Tibial artery (tissue), 4 donors: ENCODE data around the gene CAPN5.
"Not testable (repeated sequence)": the region's sequence is repeated elsewhere in the genome, so short reads cannot be mapped to it uniquely, and the experiment has no call there.

Source experiments
- DNase-seq, 2 donors: peaks; one replicate each; pipeline ENCODE4 v3.0.0-alpha.2; 2019
- H3K27ac ChIP-seq, 2 donors: fragments of 200-600 bp; sonication (generic) in 1 of 2; 1 replicate in 1 of 2; 2 replicates in 1 of 2; pipeline ENCODE4 v1.5.1; 2018 to 2019; ENCODE audit warnings: mild to moderate bottlenecking in 1 of 2
- H3K27me3 ChIP-seq, 2 donors: fragments of 200-600 bp; sonication (generic) in 1 of 2; one replicate each; pipeline versions ENCODE4 v1.5.1 to v1.6.0; 2016 to 2019
- H3K36me3 ChIP-seq, 3 donors: fragments of 200-600 bp; sonication (generic) in 2 of 3; one replicate each; pipeline ENCODE4 v1.5.1; 2016 to 2019; ENCODE audit warnings: mild to moderate bottlenecking in 2 of 3
- H3K4me1 ChIP-seq, 4 donors: fragments of 200-600 bp; sonication (generic) in 2 of 4; 1 replicate in 3 of 4; 2 replicates in 1 of 4; pipeline ENCODE4 v1.5.1; 2016 to 2019
- H3K4me3 ChIP-seq, 2 donors: fragments of 200-600 bp; sonication (generic) in 1 of 2; 1 replicate in 1 of 2; 2 replicates in 1 of 2; pipeline ENCODE4 v1.5.1; 2018 to 2019; ENCODE audit warnings: mild to moderate bottlenecking in 2 of 2
- H3K9me3 ChIP-seq, 3 donors: fragments of 200-600 bp; sonication (generic) in 1 of 3; one replicate each; pipeline ENCODE4 v1.5.1; 2016 to 2019
- intact Hi-C: fragments of 100-400 bp; cut with DNase I; formaldehyde crosslinking; loops from one replicate; pipeline ENCODE4 v1.15.0; 2023; ENCODE audit warnings: low total_unique reads
- TF ChIP-seq, protein P1 (sequence below), 2 experiments: fragments of 200-600 bp in 1 of 2; fragments of 450-650 bp in 1 of 2; IDR thresholded peaks; one replicate each; pipeline ENCODE4 v1.5.1; 2017 to 2019; ENCODE audit warnings: antibody characterized with exemption in 2 of 2, mild to moderate bottlenecking in 1 of 2, moderate library complexity in 1 of 2

The CAPN5 gene

GRCh38 chr11:77056814-77057402 is 9.9 kb upstream of the CAPN5 start:
- Histone ChIP-seq H3K27ac (no peak overlapping the region), H3K36me3 (no peaks in the 10 kb centered on the region), H3K4me3 (no peak overlapping the region), H3K27me3 (peaks cover 0 to 5% of the 10 kb centered on the region in 2 donors), H3K9me3 (peaks cover 0 to 18% (median 14%) of the 10 kb centered on the region in 3 donors), H3K4me1 (no peaks in the 10 kb centered on the region)
- intact Hi-C loops, result no loop called here
- no peak for DNase-seq
- TF ChIP-seq, protein P1, sequence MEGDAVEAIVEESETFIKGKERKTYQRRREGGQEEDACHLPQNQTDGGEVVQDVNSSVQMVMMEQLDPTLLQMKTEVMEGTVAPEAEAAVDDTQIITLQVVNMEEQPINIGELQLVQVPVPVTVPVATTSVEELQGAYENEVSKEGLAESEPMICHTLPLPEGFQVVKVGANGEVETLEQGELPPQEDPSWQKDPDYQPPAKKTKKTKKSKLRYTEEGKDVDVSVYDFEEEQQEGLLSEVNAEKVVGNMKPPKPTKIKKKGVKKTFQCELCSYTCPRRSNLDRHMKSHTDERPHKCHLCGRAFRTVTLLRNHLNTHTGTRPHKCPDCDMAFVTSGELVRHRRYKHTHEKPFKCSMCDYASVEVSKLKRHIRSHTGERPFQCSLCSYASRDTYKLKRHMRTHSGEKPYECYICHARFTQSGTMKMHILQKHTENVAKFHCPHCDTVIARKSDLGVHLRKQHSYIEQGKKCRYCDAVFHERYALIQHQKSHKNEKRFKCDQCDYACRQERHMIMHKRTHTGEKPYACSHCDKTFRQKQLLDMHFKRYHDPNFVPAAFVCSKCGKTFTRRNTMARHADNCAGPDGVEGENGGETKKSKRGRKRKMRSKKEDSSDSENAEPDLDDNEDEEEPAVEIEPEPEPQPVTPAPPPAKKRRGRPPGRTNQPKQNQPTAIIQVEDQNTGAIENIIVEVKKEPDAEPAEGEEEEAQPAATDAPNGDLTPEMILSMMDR (IDR thresholded peaks at IDR 0.05), result no peak

DNA sequence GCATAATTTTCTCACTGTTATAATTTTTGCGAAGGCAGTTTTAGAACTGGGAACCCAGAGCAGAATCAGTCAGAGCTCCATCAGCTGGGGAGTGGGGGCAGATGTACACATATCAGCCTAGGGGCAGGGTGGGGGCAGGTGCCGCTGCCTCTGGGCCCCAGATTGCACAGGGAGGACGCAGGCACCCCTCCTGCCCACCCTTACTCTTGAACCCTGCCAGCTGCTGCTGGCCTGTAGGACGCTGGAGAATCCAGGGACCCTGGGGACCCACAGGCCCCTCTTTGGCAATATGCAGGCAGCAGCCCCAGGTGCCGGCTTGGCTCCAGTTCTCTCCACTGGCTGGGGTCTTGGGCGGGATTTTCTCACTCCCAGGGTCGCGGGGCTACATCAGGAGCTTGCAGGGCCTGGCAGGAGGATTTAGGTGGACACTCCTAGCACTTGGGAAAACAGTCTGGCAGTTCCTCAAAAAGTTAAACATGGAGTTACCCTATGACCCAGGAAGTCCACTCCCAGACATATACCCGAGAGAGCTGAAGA is 8.8 kb upstream of the CAPN5 start:
- TF ChIP-seq, protein P1 (IDR thresholded peaks at IDR 0.05), result no peak
- H3K36me3 ChIP-seq, result no peaks in the 10 kb centered on the region
- H3K9me3 ChIP-seq, result peaks cover 0 to 18% (median 14%) of the 10 kb centered on the region in 3 donors
- no peaks in the 10 kb centered on the region for H3K4me1 ChIP-seq
- peaks cover 0 to 5% of the 10 kb centered on the region in 2 donors for H3K27me3 ChIP-seq
- H3K4me3 ChIP-seq, result no peak overlapping the region
- H3K27ac ChIP-seq, result no peak overlapping the region
- peak in 1 of 2 donors; percentile 28 for DNase-seq
- intact Hi-C loops, result no loop called here

DNA sequence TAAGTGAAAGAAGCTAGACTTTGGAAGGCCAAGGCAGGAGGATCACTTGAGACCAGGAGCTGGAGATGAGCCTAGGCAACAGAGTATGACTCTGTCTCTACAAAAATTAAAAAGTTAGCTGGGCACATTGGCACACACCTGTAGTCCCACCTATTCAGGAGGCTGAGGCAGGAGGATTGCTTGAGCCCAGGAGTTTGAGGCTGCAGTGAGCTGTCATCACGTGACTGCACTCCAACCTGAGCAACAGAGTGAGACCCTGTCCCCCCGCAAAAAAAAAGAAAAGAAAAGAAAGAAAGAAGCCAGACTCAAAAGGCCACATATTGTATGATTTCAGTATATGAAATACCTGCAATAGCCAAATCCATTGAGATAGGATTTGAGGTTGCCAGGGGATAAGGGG is 7.9 kb upstream of the CAPN5 start:
- intact Hi-C loops, result no loop called here
- TF ChIP-seq, protein P1 (IDR thresholded peaks at IDR 0.05), result no peak
- peaks cover 0 to 18% (median 14%) of the 10 kb centered on the region in 3 donors for H3K9me3 ChIP-seq
- peaks cover 0 to 5% of the 10 kb centered on the region in 2 donors for H3K27me3 ChIP-seq
- H3K4me3 ChIP-seq, result no peak overlapping the region
- DNase-seq, result no peak
- no peaks in the 10 kb centered on the region for H3K36me3 ChIP-seq
- no peaks in the 10 kb centered on the region for H3K4me1 ChIP-seq
- no peak overlapping the region for H3K27ac ChIP-seq

DNA sequence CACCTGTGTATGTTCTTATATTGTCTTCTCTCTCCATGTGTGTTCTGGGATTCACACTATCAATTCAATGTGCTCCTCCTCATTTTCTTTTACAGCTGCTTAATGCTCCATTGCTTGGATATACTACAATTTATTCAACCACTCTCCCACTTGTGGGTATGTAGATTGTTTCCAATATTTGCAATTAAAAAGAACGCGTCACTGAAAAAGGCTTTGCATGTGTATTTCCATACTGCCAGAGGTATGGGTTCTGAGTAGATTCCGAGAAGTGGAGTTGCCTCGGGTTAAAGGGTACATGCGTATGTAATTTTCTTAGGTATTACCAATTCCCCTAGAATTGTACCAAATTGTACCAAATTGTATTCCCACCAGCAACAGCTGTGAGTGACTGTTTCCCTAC is 7.0 kb upstream of the CAPN5 start:
- Histone ChIP-seq H3K4me3 (no peak overlapping the region), H3K27ac (no peak overlapping the region), H3K9me3 (peaks cover 0 to 18% (median 14%) of the 10 kb centered on the region in 3 donors), H3K4me1 (no peaks in the 10 kb centered on the region), H3K36me3 (no peaks in the 10 kb centered on the region), H3K27me3 (peaks cover 0 to 5% of the 10 kb centered on the region in 2 donors)
- DNase-seq, result no peak
- TF ChIP-seq, protein P1 (IDR thresholded peaks at IDR 0.05), result no peak
- intact Hi-C loops, result loop anchor here (10.0 kb wide), 2 partner anchors 275 to 615 kb away; partner anchors contain the start of genes EMSY and TSKU

- intact Hi-C loops, result loop anchor here (10.0 kb wide), 2 partner anchors 275 to 615 kb away; partner anchors contain the start of genes EMSY and TSKU
- no peaks in the 10 kb centered on the region for H3K4me1 ChIP-seq
- no peak overlapping the region for H3K4me3 ChIP-seq
- DNase-seq, result peak in 1 of 2 donors; percentile 10
- peaks cover 0 to 18% (median 14%) of the 10 kb centered on the region in 3 donors for H3K9me3 ChIP-seq
- H3K36me3 ChIP-seq, result no peaks in the 10 kb centered on the region
- TF ChIP-seq, protein P1 (IDR thresholded peaks at IDR 0.05), result no peak
- H3K27ac ChIP-seq, result no peak overlapping the region
- peaks cover 0 to 5% of the 10 kb centered on the region in 2 donors for H3K27me3 ChIP-seq
Measured at GRCh38 chr11:77060234-77060633, 6.5 kb upstream of the CAPN5 start.

DNA sequence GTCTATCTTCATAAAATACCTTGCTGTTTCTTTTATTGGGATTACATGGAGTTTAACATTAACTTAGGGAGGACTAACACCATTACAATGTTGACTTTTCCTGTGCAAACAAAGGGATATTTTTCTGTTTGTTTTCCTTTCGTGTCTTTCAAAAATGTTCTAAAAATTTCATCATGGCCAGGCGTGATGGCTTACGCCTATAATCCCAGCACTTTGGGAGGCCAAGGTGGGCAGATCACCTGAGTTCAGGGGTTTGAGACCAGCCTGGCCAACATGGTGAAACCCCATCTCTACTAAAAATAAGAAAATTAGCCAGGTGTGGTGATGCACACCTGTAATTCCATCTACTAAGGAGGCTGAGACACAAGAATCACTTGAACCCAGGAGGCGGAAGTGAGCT is 5.5 kb upstream of the CAPN5 start:
- not testable (repeated sequence) for H3K27me3 ChIP-seq, H3K4me3 ChIP-seq, H3K4me1 ChIP-seq, H3K27ac ChIP-seq, H3K36me3 ChIP-seq, DNase-seq
- intact Hi-C loops, result loop anchor here (10.0 kb wide), 2 partner anchors 276 to 616 kb away; partner anchors contain the start of genes EMSY and TSKU
- H3K9me3 ChIP-seq, result peaks cover 0 to 12% (median 8%) of the 10 kb centered on the region in 3 donors
